Measurements from ENCODE around the gene GLYATL1. TPM values are rescaled to one million over a fixed set of nuclear protein-coding genes. Genes with fewer than 3 reads are reported as not detected.

Gene GLYATL1
- total and polyA plus RNA-seq, 2 of the 8 experiments (the other 6 are each of a cell fraction or from before 2014, with no cell fraction given) = 8.6 to 10.7 TPM

GRCh38 chr11:58898106-58898505 lies 41.2 kb upstream of the GLYATL1 start (continued):
- TF ChIP-seq CHD7 (IDR thresholded peaks at IDR 0.05; ENCODE audit: insufficient replicate concordance, low read length) = no peak
- TF ChIP-seq EZH2 (IDR thresholded peaks at IDR 0.05; ENCODE audit: low read depth, low read length, severe bottlenecking) = no peak
- no peak for TF ChIP-seq POU5F1 (IDR thresholded peaks at IDR 0.05; ENCODE audit: low read depth, low read length)
- TF ChIP-seq EGR1 (IDR thresholded peaks at IDR 0.05; ENCODE audit: borderline replicate concordance, low read depth, low read length) = no peak
